Stimulated activated CD4-positive, alpha-beta T cell treated with anti-CD3 and anti-CD28 coated beads, Interleukin-1b, Interleukin-23, amount 100 ng/mL, for 4 hours (primary cell): ENCODE measurements around the gene HNF1B.

Source experiments
- DNase-seq, 2 donors: peaks; one replicate each; pipeline ENCODE4 v3.0.0-alpha.2; 2020; ENCODE audit warnings: low read depth in 2 of 2

Gene HNF1B

DNA sequence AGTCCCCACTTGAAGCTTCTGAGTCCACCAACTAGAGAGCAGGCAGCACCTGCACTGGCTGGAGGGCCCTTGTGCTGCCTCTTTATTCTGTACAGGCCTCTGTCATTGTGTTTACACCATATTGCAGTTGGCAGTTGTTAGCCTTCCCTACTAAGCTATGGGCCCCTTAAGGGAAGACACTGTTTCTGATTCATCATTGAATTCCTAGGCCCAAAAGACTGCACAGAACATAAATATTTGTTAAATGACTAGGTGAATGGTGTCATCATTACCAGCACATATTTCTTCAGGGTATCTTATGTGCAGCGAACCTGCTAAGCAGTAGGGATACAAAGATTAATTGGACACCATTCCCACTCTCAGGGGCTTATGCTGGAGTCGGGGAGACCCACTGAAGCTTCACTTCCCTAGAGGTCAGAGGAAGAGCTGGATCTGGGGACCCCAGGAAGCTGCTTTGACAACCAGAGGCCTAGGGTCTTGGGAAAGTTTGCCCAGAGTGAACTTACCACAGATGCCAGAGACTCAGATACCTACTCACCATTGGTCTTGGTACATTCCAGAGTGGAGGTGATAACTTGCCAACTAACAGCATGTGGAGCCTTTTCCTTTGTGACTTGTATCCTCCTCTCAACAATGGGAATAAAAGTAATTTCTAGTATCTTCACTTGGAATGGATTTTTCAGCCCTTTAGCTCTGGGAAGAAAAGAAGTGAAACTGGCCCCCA is 72.9 kb downstream of the HNF1B start:
- DNase-seq: no peak

GRCh38 chr17:37671028-37671823 is 73.6 kb downstream of the HNF1B start:
- no peak for DNase-seq

DNA sequence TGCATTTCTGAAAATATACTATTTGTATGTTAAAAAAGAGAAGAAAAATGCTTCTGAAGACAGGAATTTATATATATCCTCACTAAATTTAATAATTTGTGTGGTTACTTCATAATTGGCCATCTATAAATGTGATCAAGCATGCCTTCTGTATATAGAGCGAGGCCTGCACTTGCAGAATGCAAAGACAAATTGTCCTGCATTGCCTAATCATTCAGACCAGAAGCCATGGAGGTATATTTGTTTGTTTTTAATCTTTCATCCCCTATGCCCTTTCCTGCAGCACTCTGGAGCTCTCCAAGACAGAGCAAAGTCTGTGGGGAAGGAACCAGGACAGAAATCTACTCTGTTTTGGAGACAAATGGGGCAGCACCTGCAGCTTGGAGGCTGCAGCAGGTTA is 77.8 kb downstream of the HNF1B start:
- DNase-seq: no peak

DNA sequence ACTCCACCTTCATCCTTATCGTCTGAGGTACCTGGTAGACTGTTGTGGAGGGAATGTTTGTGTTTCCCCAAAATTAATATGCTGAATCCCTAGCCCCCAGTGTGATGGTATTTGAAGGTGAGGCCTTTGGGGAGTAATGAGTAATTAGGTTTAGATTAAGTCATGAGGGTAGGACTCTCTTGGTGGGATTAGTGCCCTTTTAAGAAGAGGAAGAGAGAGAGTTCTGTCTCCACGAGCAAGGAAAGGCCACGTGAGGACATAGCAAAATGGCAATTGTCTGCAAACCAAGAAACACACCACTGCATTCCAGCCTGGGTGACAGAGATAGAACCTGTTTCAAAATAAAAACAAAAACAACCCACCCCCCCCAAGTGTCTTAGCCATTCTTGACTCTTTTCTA is 80.6 kb downstream of the HNF1B start:
- DNase-seq: no peak

GRCh38 chr17:37662353-37662752 is 82.5 kb downstream of the HNF1B start:
- DNase-seq: no peak

DNA sequence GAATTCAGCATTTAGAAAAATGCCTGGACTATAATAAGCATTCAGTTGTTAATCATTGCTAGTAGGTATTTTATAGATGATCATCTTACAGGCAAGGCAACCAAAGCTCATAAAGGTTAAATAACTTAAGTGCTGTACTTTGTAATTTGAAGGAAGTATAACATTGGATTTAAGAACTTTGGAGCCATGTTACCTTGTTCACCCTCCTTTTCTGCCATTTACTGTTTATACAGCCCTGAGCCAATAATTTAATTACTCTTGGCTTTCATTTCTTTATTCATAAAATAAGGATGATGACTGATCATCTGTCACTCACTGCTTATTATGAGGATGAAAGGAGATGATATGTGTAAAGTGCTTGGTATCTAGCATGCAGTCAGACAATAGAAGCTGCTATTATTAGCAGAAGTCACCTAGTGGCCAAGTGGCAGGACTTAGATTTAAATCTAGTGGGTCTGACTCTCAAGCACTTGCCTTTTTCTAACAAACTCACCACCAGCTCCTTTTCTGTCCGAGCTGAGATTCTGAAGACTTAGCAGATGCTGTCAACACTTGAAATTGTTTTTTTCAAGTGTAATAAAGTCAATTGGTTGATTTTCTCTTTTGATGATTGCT is 83.4 kb downstream of the HNF1B start:
- no peak for DNase-seq

DNA sequence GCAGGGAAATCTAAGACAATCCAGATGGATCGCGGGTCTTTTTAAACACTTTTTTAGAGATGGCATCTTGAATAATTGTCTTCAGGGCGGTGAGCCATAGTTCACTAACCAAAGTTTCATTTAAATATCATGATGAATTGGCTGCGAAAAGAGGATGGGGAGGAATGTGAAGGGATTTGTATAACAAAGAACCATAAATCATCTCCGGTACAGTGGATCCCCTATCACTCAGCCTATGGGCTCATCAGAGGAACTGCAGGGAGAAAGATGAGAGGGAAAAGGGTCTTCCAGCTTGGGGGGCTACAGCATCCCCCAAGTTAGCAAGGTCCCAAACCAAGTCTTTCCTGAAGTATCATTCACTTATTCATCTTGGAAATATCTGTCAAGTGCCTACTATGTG is 84.9 kb downstream of the HNF1B start:
- no peak for DNase-seq

- no peak for DNase-seq
These were observed 87.7 kb downstream of the HNF1B start for GRCh38 chr17:37657202-37657601.

- DNase-seq: no peak
These were observed 93.0 kb downstream of the HNF1B start for GRCh38 chr17:37651849-37652248.

DNA sequence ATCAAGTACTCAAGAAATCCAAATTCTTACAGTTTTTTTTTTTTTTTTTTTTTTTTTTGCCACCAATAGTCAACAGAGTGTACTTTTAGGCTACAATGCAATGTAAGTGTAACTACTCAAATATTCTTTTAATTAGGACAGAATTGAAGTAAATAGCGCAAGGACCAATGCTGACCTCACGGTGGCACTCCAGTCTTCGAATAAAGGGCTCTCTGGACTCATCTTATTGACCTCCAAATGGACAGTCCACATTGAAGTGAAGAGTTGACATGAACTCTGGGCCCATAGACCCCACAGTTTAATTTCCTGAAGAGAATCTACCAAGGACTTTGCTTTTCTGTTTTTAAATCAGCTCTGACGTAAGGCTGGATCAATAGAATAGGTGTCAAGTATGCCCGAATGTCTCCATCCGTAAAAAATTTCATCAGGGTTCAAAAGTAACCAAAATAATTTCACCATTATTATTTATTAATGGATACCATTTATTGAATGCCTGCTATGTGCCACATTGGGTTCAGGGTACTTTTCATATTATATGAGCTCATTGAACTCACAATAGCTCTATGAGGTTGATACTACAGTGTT is 94.3 kb downstream of the HNF1B start:
- no peak for DNase-seq

DNA sequence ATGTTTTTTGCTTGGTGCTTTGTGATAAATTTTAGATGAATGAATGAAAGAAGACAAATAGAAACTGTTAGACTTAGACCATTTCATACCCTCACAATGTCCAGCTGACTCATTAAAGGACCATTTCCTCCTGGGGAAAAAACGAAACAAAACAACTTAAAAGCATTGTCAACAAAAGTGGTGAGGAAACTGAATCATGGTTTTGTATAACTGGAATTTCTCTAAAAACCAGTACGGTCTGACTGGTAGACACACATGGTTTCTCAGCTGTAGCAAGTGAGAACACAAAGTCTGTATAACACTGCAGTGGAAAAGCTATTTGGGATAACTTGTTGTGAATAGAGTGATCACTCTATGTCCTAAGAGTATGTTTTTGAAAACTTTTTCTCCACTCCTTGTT is 96.3 kb downstream of the HNF1B start:
- no peak for DNase-seq

- DNase-seq: no peak
These were observed 97.0 kb downstream of the HNF1B start for GRCh38 chr17:37647856-37648255.

GRCh38 chr17:37643869-37644268 is 101.0 kb downstream of the HNF1B start:
- no peak for DNase-seq

DNA sequence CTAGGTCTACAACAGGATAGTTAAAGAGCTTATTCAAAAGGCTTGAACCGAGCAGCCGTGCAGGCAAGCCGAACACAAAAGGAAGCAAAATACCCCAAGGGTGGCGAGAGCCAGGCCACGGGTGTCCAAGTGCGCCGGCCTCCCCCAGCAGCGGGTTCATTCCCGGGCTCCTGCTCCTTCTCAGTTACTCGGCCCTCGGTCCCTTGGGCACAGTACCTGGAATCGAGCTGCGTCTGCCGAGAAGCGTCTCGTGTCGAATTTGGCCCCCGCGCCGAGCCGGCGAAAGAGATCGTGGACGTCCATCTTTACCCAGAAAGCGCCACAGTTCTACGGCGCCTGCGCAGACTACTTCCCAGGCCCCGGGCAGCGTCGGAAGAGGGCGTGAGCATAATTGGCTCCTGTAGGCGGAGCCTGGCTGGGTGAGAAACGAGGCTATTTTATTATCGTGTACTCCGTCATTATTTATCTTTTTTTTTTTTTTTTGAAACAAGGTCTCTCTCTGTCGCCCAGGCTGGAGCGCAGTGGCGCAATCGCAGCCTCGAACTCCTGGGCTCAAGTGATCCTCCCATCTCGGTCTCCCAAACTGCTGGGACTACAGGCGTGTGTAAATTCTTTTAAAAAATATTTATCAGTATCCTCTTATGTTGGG is 101.6 kb downstream of the HNF1B start, which contains the start of gene DDX52:
Gene DDX52 (minus strand): TSS at position 329 of the 649 bp plus-strand sequence. CDS start 26 bp downstream, at position 303.
- DNase-seq: peak; percentile 80 to 82

GRCh38 chr17:37642681-37643080 is 102.2 kb downstream of the HNF1B start:
- no peak for DNase-seq

- DNase-seq: no peak
These were observed 104.8 kb downstream of the HNF1B start for GRCh38 chr17:37640015-37640414.

DNA sequence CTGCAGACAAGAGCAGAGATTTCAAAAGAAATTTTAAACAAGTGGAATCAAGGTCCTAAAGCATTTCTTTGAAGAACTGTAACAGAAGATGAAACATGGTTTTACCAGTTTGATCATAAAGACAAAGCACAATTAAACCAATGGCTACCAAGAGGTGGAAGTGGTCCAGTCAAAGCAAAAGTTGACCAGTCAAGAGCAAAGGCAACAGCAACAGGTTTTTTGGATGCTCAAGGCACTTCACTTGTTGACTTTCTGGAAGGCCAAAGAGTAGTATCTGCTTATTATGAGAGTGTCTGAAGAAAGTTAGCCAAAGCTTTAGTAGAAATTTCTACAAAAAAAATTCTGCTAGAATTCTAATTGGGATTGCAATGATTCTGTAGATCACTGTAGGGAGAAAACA is 106.9 kb downstream of the HNF1B start:
- DNase-seq: no peak
